Astrocyte (in vitro differentiated cells and primary cell): Measurements from ENCODE around the gene CDR2L. TPM values are rescaled to one million over a fixed set of nuclear protein-coding genes. Genes with fewer than 3 reads are reported as not detected.
"Not testable (repeated sequence)": the region's sequence is repeated elsewhere in the genome, so short reads cannot be mapped to it uniquely, and the experiment has no call there.

ENCODE experiments used
- DNase-seq: peaks from one replicate; pipeline ENCODE4 v3.0.0-alpha.2; 2010; ENCODE audit warnings: low read depth
- FAIRE-seq: peaks from 2 replicates; lab custom pipeline; 2011; peaks lifted over from hg19 to GRCh38; lab: Jason Lieb, UNC
- H2AFZ ChIP-seq: 2 replicates; pipeline ENCODE4 v1.6.0; 2012; ENCODE audit warnings: low read depth, low read length, inconsistent platforms
- H3K27ac ChIP-seq: 2 replicates; pipeline ENCODE4 v1.5.1; 2011; ENCODE audit warnings: low read depth, low read length, inconsistent platforms
- H3K27me3 ChIP-seq: 2 replicates; pipeline ENCODE4 v1.6.0; 2011; ENCODE audit warnings: low read length, inconsistent platforms; ENCODE audit not compliant: insufficient read depth
- H3K36me3 ChIP-seq: 2 replicates; pipeline ENCODE4 v1.5.1; 2011; ENCODE audit warnings: low read length, inconsistent platforms; ENCODE audit not compliant: insufficient read depth
- H3K4me1 ChIP-seq: 2 replicates; pipeline ENCODE4 v1.5.1; 2011; ENCODE audit warnings: low read length, inconsistent platforms; ENCODE audit not compliant: insufficient read depth
- H3K4me2 ChIP-seq: 2 replicates; pipeline ENCODE4 v1.6.0; 2012; ENCODE audit warnings: low read length, inconsistent platforms
- H3K4me3 ChIP-seq: 2 replicates; pipeline ENCODE4 v1.5.1; 2011; ENCODE audit warnings: low read depth, mild to moderate bottlenecking, low read length, inconsistent platforms; ENCODE audit not compliant: insufficient read depth
- H3K79me2 ChIP-seq: 2 replicates; pipeline ENCODE4 v1.6.0; 2012; ENCODE audit warnings: mild to moderate bottlenecking, low read length, inconsistent platforms; ENCODE audit not compliant: insufficient read depth
- H3K9ac ChIP-seq: 2 replicates; pipeline ENCODE4 v1.6.0; 2012; ENCODE audit warnings: mild to moderate bottlenecking, low read length, inconsistent platforms
- H3K9me3 ChIP-seq: 2 replicates; pipeline ENCODE4 v1.5.1; 2012; ENCODE audit warnings: low read depth, mild to moderate bottlenecking, low read length, inconsistent platforms; ENCODE audit not compliant: insufficient read depth
- H4K20me1 ChIP-seq: 2 replicates; pipeline ENCODE4 v1.6.0; 2012; ENCODE audit warnings: low read length, inconsistent platforms; ENCODE audit not compliant: insufficient read depth
- H3K27ac Mint-ChIP-seq: one replicate; pipeline ENCODE4 v1.8.0; 2021; ENCODE audit warnings: mild to moderate bottlenecking, mixed read lengths; ENCODE audit not compliant: unreplicated experiment
- H3K27me3 Mint-ChIP-seq: one replicate; pipeline ENCODE4 v1.8.0; 2021; ENCODE audit warnings: low read depth, mixed read lengths; ENCODE audit not compliant: unreplicated experiment
- H3K36me3 Mint-ChIP-seq: one replicate; pipeline ENCODE4 v1.8.0; 2021; ENCODE audit warnings: low read depth, mixed read lengths; ENCODE audit not compliant: unreplicated experiment
- H3K4me1 Mint-ChIP-seq: one replicate; pipeline ENCODE4 v1.8.0; 2021; ENCODE audit warnings: low read depth, mixed read lengths; ENCODE audit not compliant: unreplicated experiment
- H3K4me3 Mint-ChIP-seq: one replicate; pipeline ENCODE4 v1.8.0; 2021; ENCODE audit warnings: mild to moderate bottlenecking, moderate library complexity, mixed read lengths; ENCODE audit not compliant: unreplicated experiment
- H3K9me3 Mint-ChIP-seq: one replicate; pipeline ENCODE4 v1.8.0; 2021; ENCODE audit warnings: mild to moderate bottlenecking, mixed read lengths; ENCODE audit not compliant: unreplicated experiment
- CTCF ChIP-seq: IDR thresholded peaks from 2 replicates; pipeline ENCODE4 v1.5.1; 2011; ENCODE audit warnings: low read depth, mild to moderate bottlenecking, inconsistent platforms, low read length, moderate library complexity; ENCODE audit not compliant: insufficient read depth
- EZH2 ChIP-seq: IDR thresholded peaks from 2 replicates; pipeline ENCODE4 v1.6.1; 2012; ENCODE audit warnings: mild to moderate bottlenecking, low read length, inconsistent platforms; ENCODE audit not compliant: insufficient read depth
- total RNA-seq: library from RNA; stranded (reverse); gene quantifications from 2 replicates; pipeline ENCODE4 v1.2.1, GENCODE V29; 2021

The CDR2L gene
- total RNA-seq, 1 donor from 2014 or later = 59.1 TPM

GRCh38 chr17:74968361-74968780, 19.1 kb upstream of the CDR2L start:
- H3K9me3 ChIP-seq = no peaks in the 10 kb centered on the region
- no peaks in the 10 kb centered on the region for H3K4me1 ChIP-seq
- H3K4me3 ChIP-seq = no peak overlapping the region
- TF ChIP-seq CTCF (no peak), EZH2 (no peak)
- no peaks in the 10 kb centered on the region for H3K36me3 ChIP-seq
- no peaks in the 10 kb centered on the region for H4K20me1 ChIP-seq
- no peaks in the 10 kb centered on the region for H3K79me2 ChIP-seq
- H3K9me3 Mint-ChIP-seq = no peaks in the 10 kb centered on the region
- no peaks in the 10 kb centered on the region for H3K4me1 Mint-ChIP-seq
- no peak overlapping the region for H3K27ac Mint-ChIP-seq
- DNase-seq (no peak), FAIRE-seq (no peak)
- H3K27me3 Mint-ChIP-seq = peaks cover 33% of the 10 kb centered on the region
- H2AFZ ChIP-seq = no peak overlapping the region
- peaks cover 11% of the 10 kb centered on the region for H3K27me3 ChIP-seq
- no peak overlapping the region for H3K27ac ChIP-seq
- no peak overlapping the region for H3K4me3 Mint-ChIP-seq
- no peaks in the 10 kb centered on the region for H3K36me3 Mint-ChIP-seq
- no peak overlapping the region for H3K4me2 ChIP-seq
- no peak overlapping the region for H3K9ac ChIP-seq

- not testable (repeated sequence) for H3K36me3 Mint-ChIP-seq, H3K4me3 ChIP-seq, H3K9me3 Mint-ChIP-seq, H4K20me1 ChIP-seq, DNase-seq, H2AFZ ChIP-seq, H3K4me2 ChIP-seq, H3K79me2 ChIP-seq, H3K36me3 ChIP-seq, H3K27ac ChIP-seq, FAIRE-seq, H3K4me1 ChIP-seq, H3K27ac Mint-ChIP-seq, H3K9ac ChIP-seq, H3K9me3 ChIP-seq, H3K4me1 Mint-ChIP-seq
- H3K4me3 Mint-ChIP-seq = peak overlapping the region; percentile 62
- peaks cover 41% of the 10 kb centered on the region for H3K27me3 Mint-ChIP-seq
- peaks cover 15% of the 10 kb centered on the region for H3K27me3 ChIP-seq
Observed at GRCh38 chr17:74969501-74969900, 17.9 kb upstream of the CDR2L start.

DNA sequence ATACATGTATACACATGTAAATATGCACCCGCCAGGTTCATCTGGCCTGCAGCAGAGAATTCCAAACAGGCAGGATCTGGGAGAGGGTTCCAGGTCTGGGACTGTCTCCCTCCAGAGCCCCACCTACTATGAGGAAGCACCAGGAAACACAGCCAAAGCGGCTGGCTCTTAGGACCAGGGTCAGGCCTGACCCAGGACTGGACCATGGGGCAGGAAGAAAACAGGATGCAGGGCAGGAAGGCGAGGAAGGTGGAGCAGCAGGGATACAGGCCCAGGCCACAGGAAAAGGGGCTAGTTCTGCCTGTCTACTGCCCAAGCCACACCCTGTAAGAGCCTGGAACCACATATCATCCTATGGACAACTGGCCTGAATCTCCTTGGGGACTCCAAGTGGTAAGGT, 17.0 kb upstream of the CDR2L start:
- Mint-ChIP-seq H3K9me3 (no peaks in the 10 kb centered on the region), H3K36me3 (no peaks in the 10 kb centered on the region), H3K4me1 (no peaks in the 10 kb centered on the region), H3K27ac (no peak overlapping the region), H3K27me3 (peaks cover 46% of the 10 kb centered on the region), H3K4me3 (no peak overlapping the region)
- DNase-seq (no peak), FAIRE-seq (no peak)
- H3K9me3 ChIP-seq = no peaks in the 10 kb centered on the region
- no peaks in the 10 kb centered on the region for H3K36me3 ChIP-seq
- no peak overlapping the region for H3K4me3 ChIP-seq
- TF ChIP-seq EZH2 (no peak), CTCF (no peak)
- H3K4me1 ChIP-seq = no peaks in the 10 kb centered on the region
- H4K20me1 ChIP-seq = no peaks in the 10 kb centered on the region
- H3K4me2 ChIP-seq = no peak overlapping the region
- H3K9ac ChIP-seq = no peak overlapping the region
- no peak overlapping the region for H3K27ac ChIP-seq
- H3K79me2 ChIP-seq = no peaks in the 10 kb centered on the region
- H3K27me3 ChIP-seq = peaks cover 16% of the 10 kb centered on the region
- H2AFZ ChIP-seq = no peak overlapping the region
